Stimulated activated memory B cell treated with anti-CD40 and anti-IgM and Interleukin-4, amounts not matched to agents 10 μg/mL and 1 μg/mL and 100 μg/mL, for 72 hours (primary cell): ENCODE measurements around the gene AGPAT2.

Experiments
- ATAC-seq: fragments of 150-1000 bp; cut with Tn5 transposase; 2 replicates; pipeline ENCODE4 v1.10.0; 2021
- H3K27ac Mint-ChIP-seq: one replicate; pipeline ENCODE4 v1.8.0; 2022; ENCODE audit warnings: mild to moderate bottlenecking, mixed read lengths
- H3K27me3 Mint-ChIP-seq: one replicate; pipeline ENCODE4 v1.8.0; 2022; ENCODE audit warnings: mixed read lengths
- H3K36me3 Mint-ChIP-seq: one replicate; pipeline ENCODE4 v1.8.0; 2022; ENCODE audit warnings: mixed read lengths
- H3K4me1 Mint-ChIP-seq: one replicate; pipeline ENCODE4 v1.8.0; 2022; ENCODE audit warnings: mixed read lengths
- H3K4me3 Mint-ChIP-seq: one replicate; pipeline ENCODE4 v1.8.0; 2022; ENCODE audit warnings: mild to moderate bottlenecking, moderate library complexity, mixed read lengths
- H3K9me3 Mint-ChIP-seq: one replicate; pipeline ENCODE4 v1.8.0; 2022; ENCODE audit warnings: mixed read lengths

Gene AGPAT2

GRCh38 chr9:136679431-136679941 lies 7.8 kb downstream of the AGPAT2 start:
- no peak for ATAC-seq
- no peaks in the 10 kb centered on the region for H3K9me3 Mint-ChIP-seq
- peaks cover 5% of the 10 kb centered on the region for H3K36me3 Mint-ChIP-seq
- no peak overlapping the region for H3K4me3 Mint-ChIP-seq
- H3K4me1 Mint-ChIP-seq: peaks cover 9% of the 10 kb centered on the region
- no peak overlapping the region for H3K27ac Mint-ChIP-seq
- no peaks in the 10 kb centered on the region for H3K27me3 Mint-ChIP-seq

DNA sequence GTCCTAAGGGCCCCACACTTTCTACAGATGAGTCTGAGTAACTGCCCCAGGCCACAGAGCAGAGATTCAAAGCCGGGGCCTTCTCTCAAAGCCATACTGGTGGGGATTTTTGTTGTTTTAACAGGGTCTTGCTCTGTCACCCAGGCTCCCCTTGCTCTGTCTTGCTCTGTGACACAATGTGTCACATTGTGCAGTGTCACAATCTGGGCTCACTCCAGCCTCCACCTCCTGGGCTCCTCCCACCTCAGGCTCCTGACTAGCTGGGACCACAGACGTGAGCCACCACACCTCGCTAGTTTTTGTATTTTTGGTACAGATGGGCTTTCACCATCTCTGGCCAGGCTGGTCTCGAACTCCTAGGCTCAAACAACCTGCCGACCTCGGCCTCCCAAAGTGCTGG lies 8.6 kb downstream of the AGPAT2 start:
- no peak overlapping the region for H3K4me3 Mint-ChIP-seq
- no peak overlapping the region for H3K27ac Mint-ChIP-seq
- ATAC-seq: no peak
- peaks cover 9% of the 10 kb centered on the region for H3K4me1 Mint-ChIP-seq
- H3K27me3 Mint-ChIP-seq: no peaks in the 10 kb centered on the region
- H3K36me3 Mint-ChIP-seq: peaks cover 5% of the 10 kb centered on the region
- H3K9me3 Mint-ChIP-seq: no peaks in the 10 kb centered on the region

- peaks cover 9% of the 10 kb centered on the region for H3K4me1 Mint-ChIP-seq
- no peaks in the 10 kb centered on the region for H3K27me3 Mint-ChIP-seq
- no peak for ATAC-seq
- H3K4me3 Mint-ChIP-seq: no peak overlapping the region
- H3K9me3 Mint-ChIP-seq: no peaks in the 10 kb centered on the region
- peaks cover 5% of the 10 kb centered on the region for H3K36me3 Mint-ChIP-seq
- no peak overlapping the region for H3K27ac Mint-ChIP-seq
Observed at GRCh38 chr9:136678034-136678433, 9.2 kb downstream of the AGPAT2 start.

DNA sequence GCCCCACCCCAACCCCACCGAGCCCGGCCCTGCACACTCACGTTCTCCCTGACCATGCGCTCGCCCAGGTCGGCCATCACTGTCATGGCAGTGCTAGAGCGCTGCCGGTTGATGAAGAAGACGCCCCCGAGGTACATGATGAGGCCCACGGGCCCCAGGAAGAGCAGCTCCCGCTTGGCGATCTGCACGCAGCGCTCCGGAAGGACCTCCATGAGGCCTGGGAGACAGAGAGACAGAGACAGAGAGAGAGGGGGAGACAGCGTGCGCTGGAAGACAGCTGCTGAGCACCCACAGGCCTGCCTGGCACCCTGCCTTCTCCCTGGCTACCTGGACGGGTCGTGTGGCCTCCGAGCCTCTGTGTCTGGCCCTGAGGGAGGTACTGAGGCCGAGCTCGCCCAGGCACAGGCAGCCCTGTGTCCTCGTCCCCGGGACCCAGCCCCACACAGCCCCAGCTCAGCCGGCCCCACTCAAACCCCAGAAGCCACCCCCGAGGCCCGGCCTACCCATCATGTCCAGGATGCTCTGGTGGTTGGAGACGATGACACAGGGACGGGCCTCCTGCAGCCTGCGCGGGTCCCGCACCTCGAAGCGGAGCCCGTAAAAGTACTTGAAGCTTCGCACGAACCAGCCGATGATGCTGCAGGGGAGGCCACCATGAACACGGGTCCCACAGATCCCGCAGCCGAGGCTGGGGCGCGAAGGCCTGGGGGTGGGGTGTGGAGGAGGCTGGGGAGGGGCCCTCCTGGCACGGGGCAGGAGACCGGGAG lies 10.2 kb downstream of the AGPAT2 start:
- H3K36me3 Mint-ChIP-seq: peaks cover 5% of the 10 kb centered on the region
- H3K9me3 Mint-ChIP-seq: no peaks in the 10 kb centered on the region
- H3K4me1 Mint-ChIP-seq: peaks cover 9% of the 10 kb centered on the region
- no peak overlapping the region for H3K4me3 Mint-ChIP-seq
- ATAC-seq: no peak
- H3K27me3 Mint-ChIP-seq: no peaks in the 10 kb centered on the region
- no peak overlapping the region for H3K27ac Mint-ChIP-seq

GRCh38 chr9:136676297-136676794 lies 10.9 kb downstream of the AGPAT2 start:
- Mint-ChIP-seq H3K27ac (no peak overlapping the region), H3K27me3 (peaks cover 6% of the 10 kb centered on the region), H3K9me3 (no peaks in the 10 kb centered on the region), H3K4me1 (peaks cover 14% of the 10 kb centered on the region), H3K36me3 (peaks cover 5% of the 10 kb centered on the region), H3K4me3 (no peak overlapping the region)
- no peak for ATAC-seq

DNA sequence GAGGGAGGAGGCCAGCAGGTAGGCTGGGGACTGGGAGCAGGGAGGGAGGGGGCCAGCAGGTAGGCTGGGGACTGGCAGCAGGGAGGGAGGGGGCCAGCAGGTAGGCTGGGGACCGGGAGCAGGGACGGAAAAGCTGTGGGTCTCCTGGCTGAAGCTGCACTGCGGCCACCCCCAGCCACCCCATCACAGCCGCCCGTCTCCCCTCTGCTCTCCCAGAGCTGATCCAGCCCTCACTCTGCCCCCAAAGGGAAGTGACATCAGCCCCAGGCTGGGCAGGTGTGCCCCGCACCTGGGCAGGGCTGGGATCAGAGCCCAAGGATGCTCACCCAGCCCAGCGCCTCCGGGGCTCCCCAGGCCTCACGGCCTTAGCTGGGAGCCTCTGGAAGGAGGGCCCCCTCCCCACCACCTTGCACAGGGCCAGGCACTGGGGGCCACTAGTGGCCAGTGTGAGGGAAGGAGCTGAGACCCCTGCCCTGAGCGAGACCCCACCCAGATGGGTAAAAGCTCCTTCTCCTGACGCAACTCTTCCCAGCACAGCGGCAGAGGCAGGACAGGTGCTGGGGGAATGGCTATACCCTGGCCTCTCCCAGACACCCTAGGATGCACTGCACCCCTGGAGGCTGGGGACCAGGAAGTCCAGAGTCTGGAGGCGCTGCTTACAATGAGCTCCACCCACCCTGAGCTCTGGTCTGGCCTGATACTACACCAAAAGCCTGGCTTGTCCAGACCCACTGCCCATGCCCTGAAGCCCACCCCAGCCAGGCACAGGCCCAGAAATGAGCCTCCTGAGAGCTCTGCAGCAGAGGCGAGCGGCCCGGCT lies 11.6 kb downstream of the AGPAT2 start:
- no peak overlapping the region for H3K4me3 Mint-ChIP-seq
- no peak overlapping the region for H3K27ac Mint-ChIP-seq
- H3K27me3 Mint-ChIP-seq: peaks cover 10% of the 10 kb centered on the region
- no peak for ATAC-seq
- peaks cover 15% of the 10 kb centered on the region for H3K4me1 Mint-ChIP-seq
- H3K36me3 Mint-ChIP-seq: peaks cover 5% of the 10 kb centered on the region
- H3K9me3 Mint-ChIP-seq: no peaks in the 10 kb centered on the region

- peaks cover 15% of the 10 kb centered on the region for H3K4me1 Mint-ChIP-seq
- no peak for ATAC-seq
- H3K27me3 Mint-ChIP-seq: peaks cover 18% of the 10 kb centered on the region
- no peaks in the 10 kb centered on the region for H3K9me3 Mint-ChIP-seq
- peaks cover 5% of the 10 kb centered on the region for H3K36me3 Mint-ChIP-seq
- no peak overlapping the region for H3K4me3 Mint-ChIP-seq
- no peak overlapping the region for H3K27ac Mint-ChIP-seq
Observed at GRCh38 chr9:136674786-136675349, 12.4 kb downstream of the AGPAT2 start.

DNA sequence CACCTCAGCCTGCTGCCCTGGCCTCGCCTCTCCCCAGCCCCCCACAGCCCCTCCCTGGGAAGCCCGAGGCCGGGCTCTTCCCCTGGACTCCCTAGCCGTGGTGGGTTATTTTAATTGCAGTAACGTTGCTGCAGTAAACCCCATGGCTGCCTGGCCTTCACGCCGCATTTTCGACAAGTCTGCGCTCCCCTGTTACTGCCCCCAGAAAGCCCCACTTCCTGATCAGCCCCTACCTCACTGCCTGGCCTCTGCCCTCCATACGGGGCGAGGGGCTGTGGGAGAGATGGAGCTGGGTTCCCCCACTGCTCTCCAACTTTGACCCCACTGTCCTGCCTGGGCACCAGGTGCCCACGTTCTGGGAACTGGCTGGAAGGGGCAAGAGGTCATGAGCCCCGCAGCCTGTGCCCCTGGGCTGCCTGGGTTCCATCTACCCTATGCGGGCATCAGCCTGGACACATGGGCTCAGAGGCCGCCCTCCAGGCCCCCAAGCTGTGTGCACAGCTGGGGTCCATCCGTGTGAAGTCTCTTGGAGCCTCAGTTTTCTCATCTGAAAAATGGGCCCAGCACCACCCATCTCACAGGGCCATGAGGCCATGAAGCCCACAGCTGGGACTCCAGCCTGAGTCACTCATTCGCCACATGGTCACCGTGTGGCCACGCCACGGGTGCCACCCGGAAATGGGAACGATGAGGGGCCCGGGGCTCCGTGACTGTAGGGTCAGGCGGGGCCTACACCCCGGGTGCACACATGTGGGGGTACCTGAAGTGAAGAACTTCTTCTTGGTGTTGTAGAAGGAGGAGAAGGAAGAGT lies 13.1 kb downstream of the AGPAT2 start:
- peaks cover 9% of the 10 kb centered on the region for H3K4me1 Mint-ChIP-seq
- H3K4me3 Mint-ChIP-seq: no peak overlapping the region
- no peak overlapping the region for H3K27ac Mint-ChIP-seq
- no peaks in the 10 kb centered on the region for H3K9me3 Mint-ChIP-seq
- H3K27me3 Mint-ChIP-seq: peaks cover 25% of the 10 kb centered on the region
- peaks cover 5% of the 10 kb centered on the region for H3K36me3 Mint-ChIP-seq
- no peak for ATAC-seq

GRCh38 chr9:136673088-136673974 lies 13.9 kb downstream of the AGPAT2 start:
- Mint-ChIP-seq H3K4me1 (peaks cover 13% of the 10 kb centered on the region), H3K27ac (no peak overlapping the region), H3K36me3 (peaks cover 5% of the 10 kb centered on the region), H3K9me3 (no peaks in the 10 kb centered on the region), H3K4me3 (no peak overlapping the region), H3K27me3 (peaks cover 33% of the 10 kb centered on the region)
- ATAC-seq: no peak

DNA sequence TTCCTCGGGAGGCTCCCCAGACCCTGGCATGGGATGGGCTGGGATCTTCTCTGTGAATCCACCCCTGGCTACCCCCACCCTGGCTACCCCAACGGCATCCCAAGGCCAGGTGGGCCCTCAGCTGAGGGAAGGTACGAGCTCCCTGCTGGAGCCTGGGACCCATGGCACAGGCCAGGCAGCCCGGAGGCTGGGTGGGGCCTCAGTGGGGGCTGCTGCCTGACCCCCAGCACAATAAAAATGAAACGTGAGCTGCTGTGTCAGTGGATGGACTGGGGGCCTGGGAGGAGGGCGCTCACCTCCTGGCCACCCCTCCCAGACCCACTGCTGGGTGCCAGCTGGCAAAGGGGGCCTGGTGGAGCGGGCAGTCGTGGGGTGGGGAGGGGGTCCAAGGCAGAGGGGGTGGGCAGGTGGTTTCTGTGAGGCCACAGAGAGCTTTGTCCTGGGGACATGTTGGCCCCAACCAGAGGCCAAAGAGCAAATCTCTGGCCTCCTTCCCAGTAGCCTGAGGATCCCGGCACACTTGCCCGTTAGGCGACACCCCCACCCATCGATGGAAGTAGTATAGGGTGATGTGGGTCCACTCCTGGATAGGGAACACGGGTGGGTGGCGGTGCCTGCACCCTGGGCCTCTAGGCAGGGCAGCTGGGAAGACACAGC lies 14.7 kb downstream of the AGPAT2 start:
- no peak for ATAC-seq
- Mint-ChIP-seq H3K4me1 (peaks cover 13% of the 10 kb centered on the region), H3K27ac (no peak overlapping the region), H3K9me3 (no peaks in the 10 kb centered on the region), H3K36me3 (peaks cover 5% of the 10 kb centered on the region), H3K27me3 (peaks cover 41% of the 10 kb centered on the region), H3K4me3 (no peak overlapping the region)

DNA sequence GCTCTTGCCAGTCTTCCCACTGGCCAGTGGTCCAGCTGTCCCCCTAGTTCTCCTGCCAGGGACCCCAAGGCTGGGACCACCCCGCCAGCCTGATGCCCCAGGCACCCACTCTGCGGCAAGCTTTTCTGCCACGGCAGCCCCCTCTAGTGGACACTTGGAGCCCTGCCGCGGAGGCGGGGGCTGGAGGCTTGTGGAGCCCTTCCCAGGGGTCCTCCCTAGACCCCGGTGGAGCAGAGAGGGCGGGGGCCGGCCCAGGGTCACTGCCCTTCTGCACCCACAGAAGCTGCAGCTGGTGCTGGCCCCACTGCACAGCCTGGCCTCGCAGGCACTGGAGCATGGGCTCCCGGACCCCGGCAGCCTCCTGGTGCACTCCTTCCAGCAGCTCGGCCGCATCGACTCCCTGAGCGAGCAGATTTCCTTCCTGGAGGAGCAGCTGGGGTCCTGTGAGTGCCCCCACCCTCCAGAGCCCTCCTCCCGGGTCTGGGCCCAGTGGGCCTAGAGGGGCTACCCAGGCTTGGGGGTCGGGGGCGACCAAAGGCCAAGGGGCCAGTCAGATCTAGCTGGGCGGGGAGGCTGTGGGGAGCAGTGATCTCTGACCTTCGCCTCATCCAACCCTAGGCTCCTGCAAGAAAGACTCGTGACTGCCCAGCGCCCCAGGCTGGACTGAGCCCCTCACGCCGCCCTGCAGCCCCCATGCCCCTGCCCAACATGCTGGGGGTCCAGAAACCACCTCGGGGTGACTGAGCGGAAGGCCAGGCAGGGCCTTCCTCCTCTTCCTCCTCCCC lies 15.4 kb downstream of the AGPAT2 start:
- Mint-ChIP-seq H3K27me3 (peaks cover 43% of the 10 kb centered on the region), H3K27ac (no peak overlapping the region), H3K9me3 (no peaks in the 10 kb centered on the region), H3K4me3 (no peak overlapping the region), H3K36me3 (peaks cover 2% of the 10 kb centered on the region), H3K4me1 (peaks cover 14% of the 10 kb centered on the region)
- no peak for ATAC-seq

DNA sequence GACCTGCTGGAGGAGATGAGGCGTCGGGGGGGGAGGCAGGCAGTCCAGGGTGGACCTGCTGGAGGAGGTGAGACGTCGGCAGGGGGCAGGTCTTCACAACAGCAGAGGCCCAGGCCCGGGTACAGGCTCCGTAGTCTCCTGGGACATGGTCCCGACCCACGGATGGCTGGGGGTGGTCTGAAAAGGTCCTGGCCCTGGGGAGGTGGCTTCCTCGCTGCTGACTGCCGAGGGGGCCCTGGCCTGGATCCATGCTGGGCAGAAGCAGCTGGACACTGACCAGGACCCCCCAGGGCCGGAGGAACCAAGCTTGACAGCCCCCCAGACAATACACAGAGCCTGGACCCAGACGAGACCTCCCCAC lies 16.0 kb downstream of the AGPAT2 start:
- no peak for ATAC-seq
- H3K4me3 Mint-ChIP-seq: no peak overlapping the region
- no peak overlapping the region for H3K27ac Mint-ChIP-seq
- no peaks in the 10 kb centered on the region for H3K36me3 Mint-ChIP-seq
- peaks cover 43% of the 10 kb centered on the region for H3K27me3 Mint-ChIP-seq
- H3K4me1 Mint-ChIP-seq: peaks cover 17% of the 10 kb centered on the region
- no peaks in the 10 kb centered on the region for H3K9me3 Mint-ChIP-seq
